MG63 (cell line): ENCODE results near the gene SDK1. TPM values are rescaled to one million over a fixed set of nuclear protein-coding genes. Genes with fewer than 3 reads are reported as not detected.
"Not testable (repeated sequence)": the region's sequence is repeated elsewhere in the genome, so short reads cannot be mapped to it uniquely, and the experiment has no call there.

ENCODE experiments used
- DNase-seq: peaks from one replicate; pipeline ENCODE4 v3.0.0-alpha.2; 2020
- H3K27me3 ChIP-seq: fragments of 250-450 bp; sonication (Bioruptor Pico); 2 replicates; pipeline ENCODE4 v1.5.1; 2020; ENCODE audit warnings: mild to moderate bottlenecking, moderate library complexity
- H3K36me3 ChIP-seq: fragments of 250-450 bp; sonication (Bioruptor Pico); 2 replicates; pipeline ENCODE4 v1.5.1; 2020; ENCODE audit warnings: mild to moderate bottlenecking, moderate library complexity
- H3K4me3 ChIP-seq: fragments of 250-450 bp; sonication (Bioruptor Pico); 2 replicates; pipeline ENCODE4 v1.5.1; 2020; ENCODE audit warnings: mild to moderate bottlenecking, moderate library complexity
- H3K9me3 ChIP-seq: fragments of 250-450 bp; sonication (Bioruptor Pico); 2 replicates; pipeline ENCODE4 v1.5.1; 2020; ENCODE audit warnings: mild to moderate bottlenecking, moderate library complexity
- total RNA-seq: library from RNA; depleted of rRNA; stranded (reverse); fragments of >200 nt; shearing (Covaris generic); gene quantifications from 2 replicates; pipeline ENCODE4 v1.2.3, GENCODE V29; 2014; ENCODE audit warnings: low replicate concordance

Gene SDK1
- total RNA-seq, 1 experiment from 2014 or later = 1.1 TPM

DNA sequence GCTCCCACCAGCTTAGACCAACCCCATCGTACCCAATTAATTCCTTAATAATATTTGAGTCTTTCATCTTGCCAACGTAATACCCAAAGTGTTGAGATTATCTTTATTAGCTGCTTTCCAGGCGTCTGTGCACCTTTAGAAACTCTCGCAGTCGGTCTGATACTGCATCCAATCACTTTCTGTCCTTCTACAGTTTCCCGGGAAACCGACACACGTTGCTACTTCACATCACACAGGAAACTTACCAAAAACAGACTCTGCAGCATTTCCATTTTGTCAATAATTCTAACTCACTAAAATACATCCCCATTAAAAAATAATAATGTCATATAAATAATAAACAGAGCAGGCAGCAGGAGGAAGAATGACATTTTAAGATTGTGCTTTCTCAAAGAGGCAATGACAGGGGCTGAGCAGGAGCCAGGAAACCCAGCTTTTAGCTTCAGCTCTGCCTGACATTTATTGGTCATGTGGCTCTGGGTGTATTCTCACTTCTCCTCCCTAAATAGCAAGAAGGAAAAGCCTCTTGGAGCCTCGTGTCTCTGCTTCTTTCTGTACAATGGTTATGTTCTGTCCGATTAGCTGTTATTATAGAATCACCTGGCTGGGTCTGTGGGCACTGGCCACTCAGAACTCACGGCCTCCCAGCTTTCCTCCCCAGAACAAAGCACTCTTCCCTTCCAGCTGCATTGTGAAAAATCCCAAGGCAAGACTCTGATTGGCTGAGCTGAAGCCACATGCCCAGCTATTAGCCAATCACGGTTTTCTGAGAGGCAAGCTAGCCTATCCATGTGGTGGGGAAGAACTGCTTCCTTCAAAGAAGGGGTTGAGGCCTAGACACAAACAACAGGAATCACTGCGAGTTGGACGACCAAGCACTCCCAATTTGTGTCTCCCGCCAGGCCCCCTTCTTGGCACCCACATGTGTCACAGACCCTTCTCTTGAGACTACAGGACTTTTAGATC, 956.4 kb downstream of the SDK1 start:
- no peak for DNase-seq
- H3K36me3 ChIP-seq = no peaks in the 10 kb centered on the region
- no peaks in the 10 kb centered on the region for H3K27me3 ChIP-seq
- no peaks in the 10 kb centered on the region for H3K9me3 ChIP-seq
- no peak overlapping the region for H3K4me3 ChIP-seq

DNA sequence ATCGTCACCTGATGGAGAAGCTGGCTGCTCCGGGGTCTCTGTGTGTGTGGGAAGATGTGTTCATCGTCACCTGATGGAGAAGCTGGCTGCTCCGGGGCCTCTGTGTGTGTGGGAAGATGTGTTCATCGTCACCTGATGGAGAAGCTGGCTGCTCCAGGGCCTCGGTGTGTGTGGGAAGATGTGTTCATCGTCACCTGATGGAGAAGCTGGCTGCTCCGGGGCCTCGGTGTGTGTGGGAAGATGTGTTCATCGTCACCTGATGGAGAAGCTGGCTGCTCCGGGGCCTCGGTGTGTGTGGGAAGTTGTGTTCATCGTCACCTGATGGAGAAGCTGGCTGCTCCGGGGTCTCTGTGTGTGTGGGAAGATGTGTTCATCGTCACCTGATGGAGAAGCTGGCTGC, 959.1 kb downstream of the SDK1 start:
- not testable (repeated sequence) for H3K36me3 ChIP-seq, H3K4me3 ChIP-seq, H3K9me3 ChIP-seq, H3K27me3 ChIP-seq, DNase-seq

DNA sequence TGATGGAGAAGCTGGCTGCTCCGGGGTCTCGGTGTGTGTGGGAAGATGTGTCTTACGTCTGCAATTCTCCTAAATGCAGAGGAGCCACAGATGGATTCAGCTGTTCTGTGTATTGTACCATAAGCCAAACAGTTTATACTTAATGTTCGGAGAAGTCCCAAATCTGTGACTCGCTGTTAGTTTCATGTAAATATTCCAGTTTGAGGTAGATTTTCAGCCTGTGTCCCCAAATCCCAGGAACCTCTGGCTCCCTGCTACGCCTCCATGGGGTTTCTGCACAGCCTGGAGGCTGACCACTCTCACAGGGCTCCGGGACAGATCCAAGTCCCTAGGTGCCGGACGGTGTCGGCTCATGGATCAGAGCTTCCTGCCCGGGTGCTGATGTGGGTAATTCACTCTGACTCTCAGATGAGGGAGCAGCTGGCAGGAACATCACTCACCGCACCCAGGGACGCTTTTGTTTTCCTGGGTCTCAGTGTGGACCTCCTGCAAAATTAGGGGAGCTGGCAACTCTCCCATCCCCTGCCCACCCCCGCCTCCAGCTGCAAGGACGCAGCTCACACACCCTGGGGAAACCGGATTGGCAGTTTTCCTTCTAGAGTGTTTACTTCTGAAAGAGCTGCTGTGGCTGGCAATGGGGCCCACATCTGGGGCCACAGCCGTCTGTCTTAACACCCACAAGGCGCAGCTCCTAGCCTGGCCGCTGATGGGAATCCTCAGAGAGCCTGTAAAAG, 960.0 kb downstream of the SDK1 start:
- no peaks in the 10 kb centered on the region for H3K27me3 ChIP-seq
- DNase-seq = peak; percentile 17
- H3K9me3 ChIP-seq = no peaks in the 10 kb centered on the region
- H3K4me3 ChIP-seq = no peak overlapping the region
- H3K36me3 ChIP-seq = no peaks in the 10 kb centered on the region

- no peaks in the 10 kb centered on the region for H3K9me3 ChIP-seq
These were observed 960.5 kb downstream of the SDK1 start for GRCh38 chr7:4261601-4261960.

DNA sequence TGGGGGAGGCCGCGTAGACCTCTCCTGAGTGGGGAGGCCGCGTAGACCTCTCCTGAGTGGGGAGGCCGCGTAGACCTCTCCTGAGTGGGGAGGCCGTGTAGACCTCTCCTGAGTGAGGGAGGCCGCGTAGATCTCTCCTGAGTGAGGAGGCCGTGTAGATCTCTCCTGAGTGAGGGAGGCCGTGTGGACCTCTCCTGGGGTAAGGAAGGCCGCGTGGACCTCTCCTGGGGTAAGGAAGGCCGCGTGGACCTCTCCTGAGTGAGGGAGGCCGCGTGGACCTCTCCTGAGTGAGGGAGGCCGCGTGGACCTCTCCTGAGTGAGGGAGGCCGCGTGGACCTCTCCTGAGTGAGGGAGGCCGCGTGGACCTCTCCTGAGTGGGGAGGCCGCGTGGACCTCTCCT, 963.2 kb downstream of the SDK1 start:
- not testable (repeated sequence) for H3K9me3 ChIP-seq, DNase-seq, H3K27me3 ChIP-seq

More at GRCh38 chr7:4261601-4261960, 960.5 kb downstream of the SDK1 start:
- H3K27me3 ChIP-seq = no peaks in the 10 kb centered on the region
- no peak for DNase-seq
- no peaks in the 10 kb centered on the region for H3K36me3 ChIP-seq
- no peak overlapping the region for H3K4me3 ChIP-seq

GRCh38 chr7:4265066-4265465, 964.0 kb downstream of the SDK1 start:
- no peak for DNase-seq
- no peak overlapping the region for H3K4me3 ChIP-seq

More for the DNA sequence above, 963.2 kb downstream of the SDK1 start:
- not testable (repeated sequence) for H3K4me3 ChIP-seq, H3K36me3 ChIP-seq

GRCh38 chr7:4265676-4266075, 964.6 kb downstream of the SDK1 start:
- Histone ChIP-seq H3K4me3 (no peak overlapping the region), H3K36me3 (no peaks in the 10 kb centered on the region), H3K9me3 (no peaks in the 10 kb centered on the region), H3K27me3 (no peaks in the 10 kb centered on the region)
- no peak for DNase-seq

More at GRCh38 chr7:4265066-4265465, 964.0 kb downstream of the SDK1 start:
- no peaks in the 10 kb centered on the region for H3K27me3 ChIP-seq
- H3K9me3 ChIP-seq = no peaks in the 10 kb centered on the region
- no peaks in the 10 kb centered on the region for H3K36me3 ChIP-seq

- Histone ChIP-seq H3K4me3 (no peak overlapping the region), H3K36me3 (no peaks in the 10 kb centered on the region), H3K9me3 (no peaks in the 10 kb centered on the region), H3K27me3 (no peaks in the 10 kb centered on the region)
- DNase-seq = no peak
These were observed 965.4 kb downstream of the SDK1 start for GRCh38 chr7:4266270-4267040.

- H3K4me3 ChIP-seq = no peak overlapping the region
- H3K9me3 ChIP-seq = no peaks in the 10 kb centered on the region
- H3K27me3 ChIP-seq = no peaks in the 10 kb centered on the region
- peak; percentile 25 for DNase-seq
- H3K36me3 ChIP-seq = no peaks in the 10 kb centered on the region
These were observed 966.4 kb downstream of the SDK1 start for GRCh38 chr7:4267341-4268039.

DNA sequence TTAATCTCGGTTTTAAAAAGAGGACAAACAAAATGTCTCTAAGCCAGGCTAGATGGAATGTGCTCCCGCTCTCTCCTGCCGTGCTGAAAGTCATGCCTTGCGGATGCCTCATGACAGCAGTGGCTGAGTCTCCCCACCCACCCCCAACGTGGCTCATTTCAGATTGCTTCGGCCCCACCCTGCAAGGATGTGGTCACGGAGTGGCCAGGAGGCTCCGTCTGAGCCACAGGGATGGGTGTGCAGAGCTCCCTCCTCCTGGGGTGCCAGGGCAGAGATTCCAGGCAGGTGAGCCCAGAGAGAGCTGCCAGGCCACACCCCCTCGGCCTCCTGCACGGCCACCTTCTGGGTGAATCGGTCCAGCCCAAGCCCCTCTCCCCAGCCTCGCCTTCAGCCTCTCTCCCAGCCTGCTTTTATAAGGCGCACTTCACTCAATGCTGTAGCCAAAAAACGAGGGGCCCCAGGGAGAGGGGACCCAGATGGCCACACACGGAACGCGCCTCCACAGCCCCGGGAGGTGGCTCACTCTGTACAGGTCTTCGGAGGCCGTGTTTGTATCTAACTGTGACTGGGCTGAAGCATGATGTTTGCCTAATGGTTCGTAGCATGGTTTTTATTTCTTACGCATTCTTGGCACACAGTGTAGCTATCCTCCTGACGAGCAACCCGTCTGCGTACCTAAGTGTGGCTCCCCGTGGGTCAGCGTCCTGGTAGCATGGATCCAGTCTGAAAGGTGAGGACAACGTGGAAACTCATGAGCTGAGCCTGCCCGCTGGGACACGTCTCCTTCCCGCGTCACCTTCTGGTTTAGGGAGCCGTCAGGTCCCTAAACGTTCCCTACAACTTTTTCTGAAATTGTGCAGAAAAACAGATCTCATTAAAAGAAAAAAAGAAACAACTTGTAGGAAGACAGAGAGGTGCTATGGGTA, 967.3 kb downstream of the SDK1 start:
- no peaks in the 10 kb centered on the region for H3K9me3 ChIP-seq
- H3K27me3 ChIP-seq = no peaks in the 10 kb centered on the region
- DNase-seq = no peak
- no peaks in the 10 kb centered on the region for H3K36me3 ChIP-seq
- no peak overlapping the region for H3K4me3 ChIP-seq

GRCh38 chr7:4269086-4269485, 968.0 kb downstream of the SDK1 start:
- Histone ChIP-seq H3K36me3 (no peaks in the 10 kb centered on the region), H3K27me3 (no peaks in the 10 kb centered on the region), H3K4me3 (no peak overlapping the region), H3K9me3 (no peaks in the 10 kb centered on the region)
- DNase-seq = no peak

DNA sequence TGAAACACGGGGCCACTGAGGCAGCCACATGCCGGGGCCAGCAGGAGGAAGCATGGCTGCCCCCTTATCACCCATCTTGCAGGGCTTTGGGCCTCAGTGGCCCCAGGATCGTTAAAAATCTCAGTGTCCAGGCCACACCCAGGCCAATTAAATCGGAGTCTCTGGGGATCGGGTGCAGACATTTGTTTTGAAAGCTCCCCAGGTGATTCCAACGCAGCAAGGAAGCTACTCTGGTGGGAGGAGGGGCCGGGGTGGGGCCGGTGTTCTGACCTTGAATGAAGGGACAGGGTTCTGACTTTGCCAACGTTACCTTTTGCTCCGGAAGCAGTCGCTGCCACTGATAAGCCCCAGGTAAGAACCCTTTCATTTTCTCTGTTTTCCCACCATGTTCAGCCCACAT, 968.7 kb downstream of the SDK1 start:
- H3K4me3 ChIP-seq = no peak overlapping the region
- H3K9me3 ChIP-seq = no peaks in the 10 kb centered on the region
- H3K36me3 ChIP-seq = no peaks in the 10 kb centered on the region
- DNase-seq = no peak
- H3K27me3 ChIP-seq = no peaks in the 10 kb centered on the region

DNA sequence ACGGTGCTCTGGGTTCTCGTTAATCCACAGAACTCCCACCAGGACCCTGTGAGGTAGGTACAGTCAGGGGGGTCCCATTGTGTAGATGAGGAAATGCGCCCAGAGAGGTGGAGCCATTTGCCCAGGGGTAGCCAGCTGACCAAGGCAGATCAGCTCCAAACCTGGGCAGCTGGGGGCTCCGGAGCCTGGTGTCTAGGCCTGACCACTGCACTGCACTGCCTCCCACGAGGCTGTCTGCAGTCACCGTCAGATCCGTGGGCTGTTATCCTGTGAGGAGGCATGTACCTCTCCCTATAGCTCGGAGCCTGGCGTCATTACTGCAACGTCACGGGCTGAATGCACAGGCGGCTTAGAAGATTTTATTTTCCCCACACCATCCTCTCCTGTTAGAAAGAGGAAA, 969.2 kb downstream of the SDK1 start:
- Histone ChIP-seq H3K9me3 (no peaks in the 10 kb centered on the region), H3K4me3 (no peak overlapping the region), H3K27me3 (no peaks in the 10 kb centered on the region), H3K36me3 (no peaks in the 10 kb centered on the region)
- no peak for DNase-seq

- Histone ChIP-seq H3K27me3 (no peaks in the 10 kb centered on the region), H3K4me3 (no peak overlapping the region), H3K9me3 (no peaks in the 10 kb centered on the region), H3K36me3 (no peaks in the 10 kb centered on the region)
- no peak for DNase-seq
These were observed 970.1 kb downstream of the SDK1 start for GRCh38 chr7:4270941-4271715.

- no peak overlapping the region for H3K4me3 ChIP-seq
- no peak for DNase-seq
- no peaks in the 10 kb centered on the region for H3K27me3 ChIP-seq
- no peaks in the 10 kb centered on the region for H3K9me3 ChIP-seq
- no peaks in the 10 kb centered on the region for H3K36me3 ChIP-seq
These were observed 970.6 kb downstream of the SDK1 start for GRCh38 chr7:4271716-4272015.
